GM12873 (cell line): ENCODE data around the gene CYP27B1.

Source experiments
- CTCF ChIP-seq: IDR thresholded peaks from 2 replicates; pipeline ENCODE4 v1.5.1; 2012; ENCODE audit warnings: low read depth, mild to moderate bottlenecking, moderate library complexity, low read length, control low read depth; ENCODE audit not compliant: insufficient read depth; ENCODE audit errors: missing control alignments

Gene CYP27B1

GRCh38 chr12:57719777-57720605 lies 46.9 kb downstream of the CYP27B1 start:
- TF ChIP-seq CTCF = no peak

GRCh38 chr12:57718641-57719528 lies 48.0 kb downstream of the CYP27B1 start:
- TF ChIP-seq CTCF = no peak

- TF ChIP-seq CTCF = no peak
These were observed 48.8 kb downstream of the CYP27B1 start for GRCh38 chr12:57717846-57718640.

GRCh38 chr12:57717131-57717530 lies 49.7 kb downstream of the CYP27B1 start:
- TF ChIP-seq CTCF = no peak

GRCh38 chr12:57716305-57716704 lies 50.6 kb downstream of the CYP27B1 start:
- TF ChIP-seq CTCF = no peak

- no peak for TF ChIP-seq CTCF
These were observed 51.1 kb downstream of the CYP27B1 start for GRCh38 chr12:57715786-57716185.
